GM13976 (cell line): Measurements from ENCODE around the gene EEF1AKMT3.

Experiments
- DNase-seq: peaks from one replicate; pipeline ENCODE4 v3.0.0; 2012; ENCODE audit warnings: low spot score
- CTCF ChIP-seq: IDR thresholded peaks from 2 replicates; pipeline ENCODE4 v1.5.1; 2012; ENCODE audit warnings: borderline replicate concordance, mild to moderate bottlenecking; ENCODE audit not compliant: insufficient read depth; ENCODE audit errors: extremely low read depth, missing control alignments, control extremely low read depth
- in situ Hi-C: fragments of 300-500 bp; cut with MboI; formaldehyde crosslinking; loops from one replicate; pipeline ENCODE4 v1.12.0; 2022; ENCODE audit warnings: low sequenced_read_pairs, mixed read lengths, inconsistent platforms; ENCODE audit not compliant: unreplicated experiment

EEF1AKMT3 gene

GRCh38 chr12:57823131-57823907 is 50.9 kb downstream of the EEF1AKMT3 start:
- no peak for DNase-seq
- in situ Hi-C loops: no loop called here
- no peak for TF ChIP-seq CTCF

- in situ Hi-C loops: no loop called here
- no peak for DNase-seq
- TF ChIP-seq CTCF: no peak
Observed at GRCh38 chr12:57823908-57824640, 51.7 kb downstream of the EEF1AKMT3 start.

- in situ Hi-C loops: no loop called here
- TF ChIP-seq CTCF: no peak
- no peak for DNase-seq
Observed at GRCh38 chr12:57825451-57825850, 53.0 kb downstream of the EEF1AKMT3 start.

GRCh38 chr12:57826400-57826799 is 54.0 kb downstream of the EEF1AKMT3 start:
- TF ChIP-seq CTCF: no peak
- in situ Hi-C loops: no loop called here
- no peak for DNase-seq

- DNase-seq: no peak
- in situ Hi-C loops: no loop called here
- no peak for TF ChIP-seq CTCF
Observed at GRCh38 chr12:57826966-57827365, 54.6 kb downstream of the EEF1AKMT3 start.

GRCh38 chr12:57829025-57829777 is 56.8 kb downstream of the EEF1AKMT3 start:
- in situ Hi-C loops: no loop called here
- DNase-seq: no peak
- no peak for TF ChIP-seq CTCF
